HG02588 (cell line): Measurements from ENCODE around the gene NR4A1.
A peak's percentile ranks its signal among the peaks of the same experiment; 100 is the strongest.

Experiments
- ATAC-seq: cut with Tn5 transposase; IDR thresholded peaks from one replicate; pipeline ENCODE4 v1.9.1; 2021; ENCODE audit warnings: mild to moderate bottlenecking, moderate library complexity; ENCODE audit not compliant: unreplicated experiment

Gene NR4A1

DNA sequence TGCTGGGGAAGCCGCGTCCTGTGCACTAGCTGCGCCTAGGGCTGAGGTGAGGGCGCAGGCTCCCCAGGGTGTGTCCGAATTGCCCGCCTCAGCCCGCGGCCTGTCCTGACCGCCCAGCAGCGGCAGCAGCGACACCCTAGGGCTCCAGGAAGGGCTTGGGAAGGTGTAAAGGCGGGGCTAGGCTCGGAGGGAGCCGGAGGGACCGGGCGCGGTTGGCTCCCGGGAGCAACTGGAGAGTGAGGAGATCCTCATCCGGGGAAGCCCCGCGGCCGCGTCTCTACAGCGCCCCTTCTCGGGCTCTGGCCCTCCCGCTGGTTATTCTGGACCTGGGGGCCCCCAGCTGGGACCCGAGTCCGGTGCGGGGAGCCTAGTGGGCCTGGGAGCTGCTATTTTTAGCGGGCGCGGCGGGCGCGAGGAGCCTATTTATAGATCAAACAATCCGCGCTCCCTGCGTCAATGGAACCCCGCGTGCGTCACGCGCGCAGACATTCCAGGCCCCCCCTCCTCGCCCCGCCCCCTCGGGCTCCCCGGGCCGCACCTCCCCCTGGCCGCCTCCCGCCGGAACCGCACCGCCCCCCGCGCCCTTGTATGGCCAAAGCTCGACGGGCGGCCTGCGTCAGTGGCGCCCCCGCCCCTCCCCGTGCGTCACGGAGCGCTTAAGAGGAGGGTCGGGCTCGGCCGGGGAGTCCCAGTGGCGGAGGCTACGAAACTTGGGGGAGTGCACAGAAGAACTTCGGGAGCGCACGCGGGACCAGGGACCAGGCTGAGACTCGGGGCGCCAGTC, at the start of gene NR4A1:
NR4A1 (plus strand) TSS at position 685 of the 784 bp plus-strand sequence. CDS start 2,887 bp downstream, outside the sequence.
- ATAC-seq, result peak; percentile 77

GRCh38 chr12:52003016-52003550, 48.2 kb upstream of the NR4A1 start:
- ATAC-seq, result no peak

DNA sequence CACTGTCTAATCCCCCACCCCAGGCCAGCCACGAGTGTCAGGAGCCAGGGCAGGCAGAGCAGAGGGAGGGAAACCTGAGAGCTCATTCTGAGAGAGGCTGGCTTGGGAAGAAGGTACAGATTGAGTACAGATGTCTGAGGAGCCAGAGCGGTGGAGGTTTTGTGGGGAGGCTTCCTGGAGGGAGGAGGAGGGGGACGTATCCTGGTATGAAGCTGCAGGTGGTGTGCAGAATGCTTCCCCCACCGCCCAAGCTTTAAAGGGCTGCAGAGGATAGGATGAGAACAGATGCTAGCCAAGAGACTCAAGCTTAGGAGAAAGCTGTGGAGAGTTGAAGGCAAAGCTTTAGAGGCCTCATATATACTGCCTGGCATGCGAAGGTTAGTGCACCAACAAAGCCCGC, 47.7 kb upstream of the NR4A1 start:
- no peak for ATAC-seq

- no peak for ATAC-seq
Observed at GRCh38 chr12:52004042-52004648, 47.1 kb upstream of the NR4A1 start.

GRCh38 chr12:52005218-52005902, 45.9 kb upstream of the NR4A1 start:
- no peak for ATAC-seq

DNA sequence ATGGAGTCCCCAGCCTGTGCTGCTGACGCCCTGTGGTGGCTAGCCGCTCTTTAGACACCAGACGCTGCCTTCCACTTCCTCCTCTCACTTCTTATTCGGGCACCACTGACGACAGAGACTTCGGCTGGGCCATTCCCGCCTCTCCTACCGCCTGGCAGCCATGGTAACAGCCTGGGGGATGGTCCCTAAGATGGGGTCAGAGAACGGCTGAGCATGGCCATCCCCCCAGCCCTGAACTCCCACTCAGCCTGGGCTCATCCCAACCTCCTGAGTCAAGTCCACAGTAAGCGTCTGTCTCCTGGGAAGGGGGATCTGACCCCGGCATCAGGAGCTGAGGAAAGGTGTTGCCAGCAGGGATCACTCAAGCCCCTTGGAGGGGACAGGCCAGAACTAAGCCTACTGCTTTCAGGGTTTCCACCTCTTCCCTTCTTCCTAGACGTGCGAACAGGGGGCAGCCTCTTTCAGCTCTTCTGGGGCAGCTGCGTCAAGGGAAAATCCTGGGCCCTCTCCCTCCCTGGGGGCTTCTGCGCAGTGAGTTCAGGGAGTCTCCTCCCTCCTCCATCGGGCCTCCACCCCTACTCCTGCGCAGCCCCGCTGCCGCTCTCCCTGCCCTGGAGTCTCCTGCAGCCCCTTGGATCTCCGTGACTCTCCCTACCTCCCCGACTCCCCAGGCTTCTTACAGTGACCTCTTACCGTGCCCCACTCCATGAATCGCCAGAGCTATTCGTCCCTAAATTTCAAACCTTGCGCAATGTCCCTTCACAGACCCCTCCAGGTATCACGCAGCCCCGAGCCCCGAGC, 45.1 kb upstream of the NR4A1 start:
- ATAC-seq, result peak; percentile 62

GRCh38 chr12:52006726-52007157, 44.5 kb upstream of the NR4A1 start, which contains the start of gene TAMALIN:
Gene TAMALIN, plus strand, starts transcription at chr12:52006946. Its CDS starts 74 bp downstream, at chr12:52007020.
- ATAC-seq, result no peak

- ATAC-seq, result no peak
Observed at GRCh38 chr12:52007158-52007921, 43.9 kb upstream of the NR4A1 start.

- ATAC-seq, result no peak
Observed at GRCh38 chr12:52007982-52008510, 43.2 kb upstream of the NR4A1 start.

DNA sequence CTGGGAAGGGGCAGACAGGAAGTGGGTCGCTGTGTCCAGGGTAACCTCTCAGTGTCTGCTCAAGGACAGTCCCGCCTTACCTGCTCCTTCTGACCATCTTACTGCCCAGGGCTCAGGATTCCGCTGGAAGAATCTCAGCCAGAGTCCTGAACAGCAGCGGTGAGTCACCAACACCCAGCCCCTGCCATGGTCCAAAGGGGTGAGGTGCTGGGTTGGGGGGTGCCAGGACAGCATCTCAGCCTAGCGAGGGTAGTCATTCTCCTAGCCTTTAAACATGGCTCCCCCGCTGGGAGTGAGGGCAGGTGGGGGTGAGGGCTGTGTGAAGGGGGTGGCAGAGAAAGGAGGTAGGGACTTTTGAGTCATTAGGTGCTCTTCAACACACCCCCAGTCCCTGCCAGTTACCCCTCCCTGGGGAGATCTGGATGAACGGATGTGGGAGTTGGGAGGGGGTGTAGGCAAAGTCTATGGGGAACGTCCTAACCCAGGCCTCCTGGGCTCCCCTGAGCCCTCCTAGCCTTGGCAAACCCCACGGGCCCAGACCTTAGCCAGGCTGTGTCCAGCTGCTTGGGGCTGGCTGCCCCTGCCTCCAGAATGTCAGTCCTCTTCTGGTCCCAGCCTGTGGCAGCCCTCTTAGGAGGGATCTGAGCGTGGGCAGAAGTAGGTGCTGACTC, 42.0 kb upstream of the NR4A1 start:
- no peak for ATAC-seq

- no peak for ATAC-seq
Observed at GRCh38 chr12:52010152-52010622, 41.1 kb upstream of the NR4A1 start.

DNA sequence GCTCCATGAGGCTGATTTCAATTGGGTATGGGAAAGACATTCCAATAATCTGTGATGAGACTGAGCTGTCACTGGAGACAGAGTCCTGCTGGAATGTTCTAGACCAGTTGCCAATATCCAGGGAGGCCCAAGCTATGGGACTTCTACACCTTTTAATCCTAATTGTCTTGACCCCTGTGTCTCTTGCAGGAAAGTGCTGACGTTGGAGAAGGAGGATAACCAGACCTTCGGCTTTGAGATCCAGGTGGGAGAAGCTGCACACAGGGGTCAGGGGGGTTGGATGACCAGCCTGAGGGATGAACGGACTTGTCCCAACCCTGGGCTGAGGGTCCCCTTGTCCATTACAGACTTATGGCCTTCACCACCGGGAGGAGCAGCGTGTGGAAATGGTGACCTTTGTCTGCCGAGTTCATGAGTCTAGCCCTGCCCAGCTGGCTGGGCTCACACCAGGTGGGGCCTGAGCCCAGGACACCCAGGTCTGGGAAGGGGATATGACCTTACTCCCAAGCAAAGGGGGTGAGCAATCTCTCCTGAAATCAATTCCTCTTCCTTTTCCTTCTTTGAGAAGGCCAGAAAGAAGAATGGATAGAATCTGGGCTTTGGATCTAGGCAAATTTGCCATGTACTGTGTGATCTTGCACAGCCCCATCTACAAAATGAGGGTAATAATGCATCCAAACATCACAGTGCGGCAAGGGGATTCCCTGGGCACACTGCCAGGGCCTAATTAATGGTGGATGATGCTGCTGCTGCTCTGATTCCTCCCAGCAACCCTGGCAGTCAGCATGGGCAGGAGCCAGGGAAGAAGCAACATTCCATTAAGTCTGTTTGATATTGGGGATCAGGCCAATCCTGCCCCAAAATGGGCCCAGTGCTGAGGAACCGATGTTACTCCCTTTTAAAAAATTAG, 40.3 kb upstream of the NR4A1 start:
- no peak for ATAC-seq

- ATAC-seq, result no peak
Observed at GRCh38 chr12:52011602-52012214, 39.5 kb upstream of the NR4A1 start.

- no peak for ATAC-seq
Observed at GRCh38 chr12:52013626-52014310, 37.5 kb upstream of the NR4A1 start.

GRCh38 chr12:52014567-52015530, 36.4 kb upstream of the NR4A1 start:
- no peak for ATAC-seq

GRCh38 chr12:52015532-52016041, 35.7 kb upstream of the NR4A1 start:
- ATAC-seq, result no peak
